Measurements from ENCODE around the gene DGKI.

DNA sequence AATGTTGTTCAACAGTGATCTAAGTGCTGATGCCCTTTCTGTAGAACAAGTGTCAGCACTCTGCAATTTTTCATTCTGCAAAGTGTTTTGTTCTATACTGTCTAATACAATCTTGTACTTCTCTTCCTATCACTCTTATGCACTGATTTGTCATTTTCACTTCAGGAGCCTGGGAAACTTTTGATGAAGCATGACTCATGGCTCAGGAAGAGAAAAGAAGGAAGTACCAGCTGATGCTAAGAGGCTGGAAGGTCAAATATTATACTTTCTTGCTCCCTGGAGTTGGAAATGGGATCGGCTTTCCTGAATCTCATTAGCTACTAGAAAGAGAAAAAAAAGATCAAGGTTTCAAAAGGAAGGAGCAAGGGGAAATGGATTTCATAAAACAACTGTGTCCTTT lies 45.8 kb downstream of the DGKI start:
- no peak for TF ChIP-seq EZH2phosphoT487 (IDR thresholded peaks at IDR 0.05)
- TF ChIP-seq CTCF (IDR thresholded peaks at IDR 0.05) = no peak
- no peak for TF ChIP-seq EZH2 (IDR thresholded peaks at IDR 0.05)

Data from neural progenitor cell (in vitro differentiated cells).